ENCODE data around the gene PINLYP.

The PINLYP gene

GRCh38 chr19:43544077-43544476 lies 31.5 kb upstream of the PINLYP start:
- Histone ChIP-seq H4K20me1 (ENCODE audit: insufficient read depth, low read length, poor library complexity, severe bottlenecking) (no peaks in the 10 kb centered on the region), H3K36me3 (ENCODE audit: insufficient read depth, low read length) (peaks cover 43% of the 10 kb centered on the region; the same call in 1 of the 2 replicates)
- TF ChIP-seq, protein P1, sequence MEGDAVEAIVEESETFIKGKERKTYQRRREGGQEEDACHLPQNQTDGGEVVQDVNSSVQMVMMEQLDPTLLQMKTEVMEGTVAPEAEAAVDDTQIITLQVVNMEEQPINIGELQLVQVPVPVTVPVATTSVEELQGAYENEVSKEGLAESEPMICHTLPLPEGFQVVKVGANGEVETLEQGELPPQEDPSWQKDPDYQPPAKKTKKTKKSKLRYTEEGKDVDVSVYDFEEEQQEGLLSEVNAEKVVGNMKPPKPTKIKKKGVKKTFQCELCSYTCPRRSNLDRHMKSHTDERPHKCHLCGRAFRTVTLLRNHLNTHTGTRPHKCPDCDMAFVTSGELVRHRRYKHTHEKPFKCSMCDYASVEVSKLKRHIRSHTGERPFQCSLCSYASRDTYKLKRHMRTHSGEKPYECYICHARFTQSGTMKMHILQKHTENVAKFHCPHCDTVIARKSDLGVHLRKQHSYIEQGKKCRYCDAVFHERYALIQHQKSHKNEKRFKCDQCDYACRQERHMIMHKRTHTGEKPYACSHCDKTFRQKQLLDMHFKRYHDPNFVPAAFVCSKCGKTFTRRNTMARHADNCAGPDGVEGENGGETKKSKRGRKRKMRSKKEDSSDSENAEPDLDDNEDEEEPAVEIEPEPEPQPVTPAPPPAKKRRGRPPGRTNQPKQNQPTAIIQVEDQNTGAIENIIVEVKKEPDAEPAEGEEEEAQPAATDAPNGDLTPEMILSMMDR (conservative IDR thresholded peaks at IDR 0.05; ENCODE audit: low read length) = no peak
- no peak for TF ChIP-seq EZH2phosphoT487 (IDR thresholded peaks at IDR 0.05; ENCODE audit: borderline replicate concordance)

DNA sequence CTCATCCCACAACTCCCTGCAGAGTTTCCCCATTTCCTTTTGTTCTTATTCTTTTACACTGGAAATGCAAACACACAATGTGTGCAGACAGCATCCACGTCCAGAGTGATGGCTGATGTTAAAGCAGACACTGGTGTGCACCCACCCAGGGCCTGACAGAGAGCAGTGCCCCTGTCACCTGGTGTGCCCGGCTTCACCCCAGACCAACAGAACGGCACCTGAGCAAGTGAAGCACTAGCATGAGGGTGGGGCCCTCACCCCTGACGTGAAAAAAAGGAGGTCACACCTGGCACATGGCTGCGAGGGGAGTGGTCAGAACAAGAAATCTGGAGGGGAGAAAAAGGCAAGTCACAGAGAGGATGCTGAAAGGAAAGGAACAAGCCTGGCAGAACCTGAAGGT lies 30.3 kb upstream of the PINLYP start:
- no peaks in the 10 kb centered on the region for H3K4me1 ChIP-seq (ENCODE audit: insufficient read depth, low read length, poor library complexity, severe bottlenecking)
- H4K20me1 ChIP-seq (ENCODE audit: insufficient read depth, low read length, poor library complexity, severe bottlenecking) = no peaks in the 10 kb centered on the region
- no peaks in the 10 kb centered on the region for H3F3A ChIP-seq (ENCODE audit: low read depth)
- H3K79me2 ChIP-seq (ENCODE audit: insufficient read depth, low read length) = no peaks in the 10 kb centered on the region
- H3K36me3 ChIP-seq (ENCODE audit: insufficient read depth, low read length) = peaks cover 36% of the 10 kb centered on the region; the same call in 1 of the 2 replicates
- TF ChIP-seq EZH2phosphoT487 (IDR thresholded peaks at IDR 0.05; ENCODE audit: borderline replicate concordance) = no peak
- TF ChIP-seq, protein P1 (conservative IDR thresholded peaks at IDR 0.05; ENCODE audit: low read length) = no peak
- no peak overlapping the region for H3K4me2 ChIP-seq (ENCODE audit: low read depth, low read length, poor library complexity, severe bottlenecking)
- H3K9ac ChIP-seq (ENCODE audit: low read depth, low read length, poor library complexity, severe bottlenecking) = no peak overlapping the region
- H2AFZ ChIP-seq (ENCODE audit: low read length) = no peak overlapping the region
- H3K9me3 ChIP-seq (ENCODE audit: insufficient read depth, low read depth, low read length) = no peaks in the 10 kb centered on the region
- H3K9me2 ChIP-seq (replicated peaks; ENCODE audit: low read depth, low read length) = no peaks in the 10 kb centered on the region
- H3K27me3 ChIP-seq (ENCODE audit: insufficient read depth, low read length, poor library complexity, severe bottlenecking) = no peaks in the 10 kb centered on the region
- H3K4me3 ChIP-seq (ENCODE audit: low read length, poor library complexity, severe bottlenecking) = no peak overlapping the region

More at GRCh38 chr19:43544077-43544476, 31.5 kb upstream of the PINLYP start:
- H3K79me2 ChIP-seq (ENCODE audit: insufficient read depth, low read length) = no peaks in the 10 kb centered on the region
- no peaks in the 10 kb centered on the region for H3K4me1 ChIP-seq (ENCODE audit: insufficient read depth, low read length, poor library complexity, severe bottlenecking)
- H3F3A ChIP-seq (ENCODE audit: low read depth) = no peaks in the 10 kb centered on the region
- H2AFZ ChIP-seq (ENCODE audit: low read length) = no peak overlapping the region
- no peak overlapping the region for H3K9ac ChIP-seq (ENCODE audit: low read depth, low read length, poor library complexity, severe bottlenecking)
- H3K4me3 ChIP-seq (ENCODE audit: low read length, poor library complexity, severe bottlenecking) = no peak overlapping the region
- no peaks in the 10 kb centered on the region for H3K27me3 ChIP-seq (ENCODE audit: insufficient read depth, low read length, poor library complexity, severe bottlenecking)
- no peaks in the 10 kb centered on the region for H3K9me3 ChIP-seq (ENCODE audit: insufficient read depth, low read depth, low read length)
- no peaks in the 10 kb centered on the region for H3K9me2 ChIP-seq (replicated peaks; ENCODE audit: low read depth, low read length)
- no peak overlapping the region for H3K4me2 ChIP-seq (ENCODE audit: low read depth, low read length, poor library complexity, severe bottlenecking)

GRCh38 chr19:43545981-43546380 lies 29.6 kb upstream of the PINLYP start:
- no peaks in the 10 kb centered on the region for H3F3A ChIP-seq (ENCODE audit: low read depth)
- TF ChIP-seq, protein P1 (conservative IDR thresholded peaks at IDR 0.05; ENCODE audit: low read length) = no peak
- no peak for TF ChIP-seq EZH2phosphoT487 (IDR thresholded peaks at IDR 0.05; ENCODE audit: borderline replicate concordance)
- no peak overlapping the region for H2AFZ ChIP-seq (ENCODE audit: low read length)
- H3K4me3 ChIP-seq (ENCODE audit: low read length, poor library complexity, severe bottlenecking) = no peak overlapping the region
- no peaks in the 10 kb centered on the region for H3K27me3 ChIP-seq (ENCODE audit: insufficient read depth, low read length, poor library complexity, severe bottlenecking)
- no peaks in the 10 kb centered on the region for H3K9me3 ChIP-seq (ENCODE audit: insufficient read depth, low read depth, low read length)
- H3K9me2 ChIP-seq (replicated peaks; ENCODE audit: low read depth, low read length) = no peaks in the 10 kb centered on the region
- no peaks in the 10 kb centered on the region for H3K79me2 ChIP-seq (ENCODE audit: insufficient read depth, low read length)
- H4K20me1 ChIP-seq (ENCODE audit: insufficient read depth, low read length, poor library complexity, severe bottlenecking) = no peaks in the 10 kb centered on the region
- no peaks in the 10 kb centered on the region for H3K4me1 ChIP-seq (ENCODE audit: insufficient read depth, low read length, poor library complexity, severe bottlenecking)
- H3K9ac ChIP-seq (ENCODE audit: low read depth, low read length, poor library complexity, severe bottlenecking) = no peak overlapping the region
- no peak overlapping the region for H3K4me2 ChIP-seq (ENCODE audit: low read depth, low read length, poor library complexity, severe bottlenecking)
- H3K36me3 ChIP-seq (ENCODE audit: insufficient read depth, low read length) = peaks cover 38% of the 10 kb centered on the region; the same call in 1 of the 2 replicates
